Measurements from ENCODE around the gene TMSB15C. TPM values are rescaled to one million over a fixed set of nuclear protein-coding genes. Genes with fewer than 3 reads are reported as not detected.

TMSB15C gene
- total RNA-seq, 4 donors from 2014 or later = 0.38 to 2.7 (median 1.2) TPM

- TF ChIP-seq, protein P1, sequence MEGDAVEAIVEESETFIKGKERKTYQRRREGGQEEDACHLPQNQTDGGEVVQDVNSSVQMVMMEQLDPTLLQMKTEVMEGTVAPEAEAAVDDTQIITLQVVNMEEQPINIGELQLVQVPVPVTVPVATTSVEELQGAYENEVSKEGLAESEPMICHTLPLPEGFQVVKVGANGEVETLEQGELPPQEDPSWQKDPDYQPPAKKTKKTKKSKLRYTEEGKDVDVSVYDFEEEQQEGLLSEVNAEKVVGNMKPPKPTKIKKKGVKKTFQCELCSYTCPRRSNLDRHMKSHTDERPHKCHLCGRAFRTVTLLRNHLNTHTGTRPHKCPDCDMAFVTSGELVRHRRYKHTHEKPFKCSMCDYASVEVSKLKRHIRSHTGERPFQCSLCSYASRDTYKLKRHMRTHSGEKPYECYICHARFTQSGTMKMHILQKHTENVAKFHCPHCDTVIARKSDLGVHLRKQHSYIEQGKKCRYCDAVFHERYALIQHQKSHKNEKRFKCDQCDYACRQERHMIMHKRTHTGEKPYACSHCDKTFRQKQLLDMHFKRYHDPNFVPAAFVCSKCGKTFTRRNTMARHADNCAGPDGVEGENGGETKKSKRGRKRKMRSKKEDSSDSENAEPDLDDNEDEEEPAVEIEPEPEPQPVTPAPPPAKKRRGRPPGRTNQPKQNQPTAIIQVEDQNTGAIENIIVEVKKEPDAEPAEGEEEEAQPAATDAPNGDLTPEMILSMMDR (IDR thresholded peaks at IDR 0.05; ENCODE audit: low read depth) = no peak
Observed at GRCh38 chrX:104105330-104106262, 29.6 kb upstream of the TMSB15C start.

- TF ChIP-seq, protein P1 (IDR thresholded peaks at IDR 0.05; ENCODE audit: low read depth) = no peak
Observed at GRCh38 chrX:104104676-104105075, 28.6 kb upstream of the TMSB15C start.

- TF ChIP-seq, protein P1 (IDR thresholded peaks at IDR 0.05; ENCODE audit: low read depth) = no peak
Observed at GRCh38 chrX:104098919-104099318, 22.9 kb upstream of the TMSB15C start.

- TF ChIP-seq, protein P1 (IDR thresholded peaks at IDR 0.05; ENCODE audit: low read depth) = no peak
Observed at GRCh38 chrX:104098151-104098808, 22.2 kb upstream of the TMSB15C start.

DNA sequence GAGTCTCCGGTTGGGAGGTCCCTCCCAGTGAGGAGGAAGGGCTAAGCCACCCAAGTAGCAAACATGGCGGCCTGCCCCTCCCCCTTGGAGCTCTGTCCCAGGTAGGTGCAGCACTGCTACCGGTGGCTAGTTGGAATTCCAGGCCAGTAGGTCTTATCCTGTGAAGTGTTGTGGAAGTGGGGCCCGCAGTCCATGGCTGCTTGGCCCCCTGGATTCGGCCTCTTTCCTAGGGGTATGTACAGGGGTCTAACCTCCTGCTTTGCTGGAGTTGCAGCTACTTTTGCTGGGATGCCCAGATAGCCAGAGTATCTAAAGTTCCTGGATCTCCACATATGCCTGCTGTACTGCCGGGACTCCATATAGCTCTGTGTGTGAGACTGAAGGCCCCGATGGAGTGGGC, 9.9 kb upstream of the TMSB15C start:
- TF ChIP-seq, protein P1 (IDR thresholded peaks at IDR 0.05; ENCODE audit: low read depth) = no peak

DNA sequence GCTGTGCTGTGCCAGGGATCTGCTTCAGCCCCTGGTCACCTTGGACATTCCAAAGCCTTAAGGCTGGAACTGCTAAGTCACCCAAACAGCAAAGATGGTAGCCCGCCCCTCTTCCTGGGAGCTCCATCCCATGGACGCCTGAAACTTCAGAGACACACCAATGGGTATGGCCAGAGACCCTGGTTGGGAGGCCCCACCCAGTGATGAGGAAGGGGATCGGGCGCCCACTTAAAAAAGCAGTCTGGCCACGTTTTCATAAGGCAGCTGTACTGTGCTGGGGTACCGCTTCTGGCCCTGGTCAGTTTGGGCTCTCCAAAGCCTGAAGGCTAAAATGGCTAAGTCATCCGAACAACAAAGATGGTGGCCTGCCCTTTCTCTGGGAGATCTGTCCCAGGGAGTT, 9.4 kb upstream of the TMSB15C start:
- TF ChIP-seq, protein P1 (IDR thresholded peaks at IDR 0.05; ENCODE audit: low read depth) = no peak
